AG20443 (cell line): ENCODE measurements around the gene ANO2.
A peak's percentile ranks its signal among the peaks of the same experiment; 100 is the strongest.

Source experiments
- DNase-seq: peaks from one replicate; pipeline ENCODE4 v3.0.0; 2012; ENCODE audit warnings: low spot score, mixed read lengths

Gene ANO2

GRCh38 chr12:5581019-5581418 lies 364.0 kb downstream of the ANO2 start:
- DNase-seq = peak; percentile 65

GRCh38 chr12:5578775-5579174 lies 366.3 kb downstream of the ANO2 start:
- DNase-seq = no peak

- DNase-seq = no peak
These were observed 367.3 kb downstream of the ANO2 start for GRCh38 chr12:5577741-5578140.

- DNase-seq = no peak
These were observed 367.8 kb downstream of the ANO2 start for GRCh38 chr12:5577211-5577612.

GRCh38 chr12:5575987-5576386 lies 369.1 kb downstream of the ANO2 start:
- DNase-seq = no peak

- DNase-seq = no peak
These were observed 369.8 kb downstream of the ANO2 start for GRCh38 chr12:5575232-5575631.

- DNase-seq = no peak
These were observed 371.7 kb downstream of the ANO2 start for GRCh38 chr12:5573390-5573789.

GRCh38 chr12:5571115-5571514 lies 373.9 kb downstream of the ANO2 start:
- no peak for DNase-seq

GRCh38 chr12:5570416-5570815 lies 374.6 kb downstream of the ANO2 start:
- DNase-seq = no peak

- no peak for DNase-seq
These were observed 376.6 kb downstream of the ANO2 start for GRCh38 chr12:5568325-5568981.

- no peak for DNase-seq
These were observed 377.9 kb downstream of the ANO2 start for GRCh38 chr12:5567016-5567725.

GRCh38 chr12:5565933-5566599 lies 379.0 kb downstream of the ANO2 start:
- peak; percentile 87 for DNase-seq

- DNase-seq = no peak
These were observed 382.5 kb downstream of the ANO2 start for GRCh38 chr12:5562581-5562980.

GRCh38 chr12:5561846-5562245 lies 383.2 kb downstream of the ANO2 start:
- no peak for DNase-seq

GRCh38 chr12:5561057-5561456 lies 384.0 kb downstream of the ANO2 start:
- no peak for DNase-seq

- no peak for DNase-seq
These were observed 384.8 kb downstream of the ANO2 start for GRCh38 chr12:5560265-5560664.

- no peak for DNase-seq
These were observed 387.2 kb downstream of the ANO2 start for GRCh38 chr12:5557906-5558305.

- DNase-seq = no peak
These were observed 387.9 kb downstream of the ANO2 start for GRCh38 chr12:5556946-5557673.

GRCh38 chr12:5556033-5556614 lies 388.9 kb downstream of the ANO2 start:
- no peak for DNase-seq

GRCh38 chr12:5554711-5555110 lies 390.3 kb downstream of the ANO2 start:
- peak; percentile 78 for DNase-seq

- no peak for DNase-seq
These were observed 396.0 kb downstream of the ANO2 start for GRCh38 chr12:5549011-5549410.
